ENCODE measurements around the gene EPB41L2.

The EPB41L2 gene

DNA sequence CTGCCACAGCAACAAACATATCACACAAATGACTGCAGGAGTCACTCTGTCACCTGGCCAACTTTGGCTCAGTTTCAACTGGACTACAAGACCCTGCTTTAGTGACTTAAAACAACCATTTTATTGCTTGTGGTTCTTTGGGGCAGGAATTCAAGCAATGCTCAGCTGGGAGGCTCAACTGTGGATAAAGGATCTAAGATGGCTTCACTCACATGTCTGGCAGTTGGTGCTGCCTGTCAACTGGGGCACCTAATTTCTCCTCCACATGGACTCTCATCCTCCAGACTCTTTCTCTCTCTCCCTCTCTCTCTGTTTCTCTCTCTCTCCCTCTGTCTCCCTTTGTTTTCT lies 2.8 kb upstream of the EPB41L2 start:
- TF ChIP-seq CTCF (IDR thresholded peaks at IDR 0.05) = no peak
- peaks cover 11% of the 10 kb centered on the region for H3K27me3 Mint-ChIP-seq (ENCODE audit: low read depth, poor library complexity)
- peaks cover 22% of the 10 kb centered on the region for H3K4me1 Mint-ChIP-seq
- DNase-seq = no peak
- H3K36me3 Mint-ChIP-seq (ENCODE audit: low read depth) = no peaks in the 10 kb centered on the region
- no peak overlapping the region for H3K27ac Mint-ChIP-seq
- H3K4me3 Mint-ChIP-seq = no peak overlapping the region
- no peaks in the 10 kb centered on the region for H3K9me3 Mint-ChIP-seq

DNA sequence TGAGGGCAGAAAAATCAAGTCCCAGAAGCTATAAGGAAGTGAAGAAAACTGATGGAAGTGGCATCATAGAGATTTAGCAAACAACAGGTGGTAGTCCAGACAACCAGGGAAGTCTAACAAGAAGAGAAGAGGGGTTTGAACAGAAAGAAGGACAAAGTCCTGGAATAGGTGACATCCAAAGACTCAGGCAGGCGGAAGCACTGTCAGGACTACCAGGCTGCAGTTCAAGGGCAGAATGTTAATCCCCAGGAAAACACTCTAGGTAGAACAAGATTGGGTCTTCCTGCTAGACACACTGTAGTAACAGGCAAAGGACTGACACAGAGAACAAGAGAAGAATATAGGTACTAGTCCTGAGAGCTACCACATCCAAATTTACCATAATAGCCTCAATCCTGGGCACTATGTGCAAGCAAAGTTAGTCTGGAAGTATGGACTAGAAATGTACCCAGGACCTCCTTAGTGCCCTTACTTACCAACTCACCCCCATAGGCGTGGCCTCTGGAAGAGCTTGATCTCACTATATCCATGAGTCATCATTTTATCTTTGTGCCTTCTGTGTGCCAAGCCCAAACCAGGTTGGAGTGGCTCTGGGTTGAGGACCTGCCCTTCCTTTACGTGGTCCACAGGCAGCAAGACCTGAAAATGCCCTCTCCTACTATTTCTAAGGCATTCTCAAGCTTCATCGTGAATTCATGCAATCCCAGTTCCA lies 2.2 kb upstream of the EPB41L2 start:
- Mint-ChIP-seq H3K27ac (no peak overlapping the region), H3K4me3 (no peak overlapping the region), H3K4me1 (peaks cover 28% of the 10 kb centered on the region), H3K27me3 (ENCODE audit: low read depth, poor library complexity) (peaks cover 11% of the 10 kb centered on the region), H3K36me3 (ENCODE audit: low read depth) (no peaks in the 10 kb centered on the region), H3K9me3 (no peaks in the 10 kb centered on the region)
- TF ChIP-seq CTCF (IDR thresholded peaks at IDR 0.05) = no peak
- no peak for DNase-seq

DNA sequence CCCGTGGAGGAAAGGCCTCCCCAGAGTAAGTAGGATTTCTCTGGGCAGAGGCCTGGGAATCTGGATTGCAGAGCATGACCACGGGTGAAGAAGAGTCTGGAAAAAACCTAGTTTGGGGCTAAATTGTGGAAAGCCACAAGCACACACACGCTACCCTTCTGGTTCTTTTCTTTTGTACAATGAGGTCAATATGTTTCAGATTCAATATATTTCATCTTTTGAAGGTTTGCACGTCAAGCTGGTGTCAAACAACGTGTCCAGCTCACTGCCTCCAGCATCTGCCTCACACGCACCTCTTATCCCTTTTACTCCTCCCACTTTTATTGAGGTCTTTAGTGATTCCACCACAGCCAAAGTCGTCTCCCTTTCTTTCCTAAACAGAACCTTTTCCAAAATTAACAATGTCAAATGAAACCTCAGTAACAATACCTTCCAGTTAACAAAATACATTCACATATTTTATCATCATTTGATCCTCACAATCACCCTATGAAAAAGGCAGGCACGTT lies 773 bp upstream of the EPB41L2 start:
- peaks cover 7% of the 10 kb centered on the region for H3K36me3 Mint-ChIP-seq (ENCODE audit: low read depth)
- peaks cover 28% of the 10 kb centered on the region for H3K4me1 Mint-ChIP-seq
- peak overlapping the region; percentile 90 for H3K27ac Mint-ChIP-seq
- H3K27me3 Mint-ChIP-seq (ENCODE audit: low read depth, poor library complexity) = peaks cover 11% of the 10 kb centered on the region
- peaks cover 7% of the 10 kb centered on the region for H3K9me3 Mint-ChIP-seq
- H3K4me3 Mint-ChIP-seq = peak overlapping the region; percentile 75
- no peak for TF ChIP-seq CTCF (IDR thresholded peaks at IDR 0.05)
- DNase-seq = no peak

GRCh38 chr6:131062241-131063027 lies 611 bp downstream of the EPB41L2 start:
- peaks cover 19% of the 10 kb centered on the region for H3K9me3 Mint-ChIP-seq

DNA sequence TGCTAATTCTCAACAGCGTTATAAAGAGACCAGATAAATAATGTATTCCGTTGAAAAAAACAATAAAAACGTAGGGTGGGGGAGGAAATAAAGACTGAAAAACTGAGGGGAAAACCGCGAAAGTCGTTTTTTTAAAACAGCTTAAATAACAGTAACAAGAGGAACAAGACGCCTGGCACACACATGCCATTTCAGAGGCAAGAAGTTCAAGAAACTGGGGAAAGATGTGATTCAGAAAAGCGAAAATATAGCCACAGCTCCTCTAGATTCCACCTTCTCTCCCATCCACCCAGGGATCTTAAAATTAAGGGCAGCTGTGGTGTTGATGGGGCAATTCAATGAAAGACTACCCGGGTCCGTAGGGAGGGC lies 1.3 kb downstream of the EPB41L2 start:
- TF ChIP-seq CTCF (IDR thresholded peaks at IDR 0.05) = no peak
- Mint-ChIP-seq H3K27me3 (ENCODE audit: low read depth, poor library complexity) (peaks cover 9% of the 10 kb centered on the region), H3K27ac (peak overlapping the region; percentile 2), H3K4me3 (peak overlapping the region; percentile 92), H3K4me1 (peaks cover 28% of the 10 kb centered on the region), H3K36me3 (ENCODE audit: low read depth) (peaks cover 27% of the 10 kb centered on the region), H3K9me3 (peaks cover 26% of the 10 kb centered on the region)
- DNase-seq = no peak

More at GRCh38 chr6:131062241-131063027, 611 bp downstream of the EPB41L2 start:
- Mint-ChIP-seq H3K4me1 (peaks cover 28% of the 10 kb centered on the region), H3K27me3 (ENCODE audit: low read depth, poor library complexity) (peaks cover 11% of the 10 kb centered on the region), H3K27ac (peak overlapping the region; percentile 87), H3K36me3 (ENCODE audit: low read depth) (peaks cover 20% of the 10 kb centered on the region), H3K4me3 (peak overlapping the region; percentile 92)
- peak; percentile 49 for DNase-seq
- no peak for TF ChIP-seq CTCF (IDR thresholded peaks at IDR 0.05)

Measured in nephron progenitor cell (in vitro differentiated cells).